HG03159 (cell line): Measurements from ENCODE around the gene CRADD.
"Not testable (repeated sequence)": the region's sequence is repeated elsewhere in the genome, so short reads cannot be mapped to it uniquely, and the experiment has no call there.

Experiments
- ATAC-seq: cut with Tn5 transposase; IDR thresholded peaks from one replicate; pipeline ENCODE4 v1.9.1; 2021; ENCODE audit warnings: mild to moderate bottlenecking, moderate library complexity; ENCODE audit not compliant: unreplicated experiment

CRADD gene

GRCh38 chr12:93705237-93705636 is 28.1 kb downstream of the CRADD start:
- ATAC-seq: no peak

DNA sequence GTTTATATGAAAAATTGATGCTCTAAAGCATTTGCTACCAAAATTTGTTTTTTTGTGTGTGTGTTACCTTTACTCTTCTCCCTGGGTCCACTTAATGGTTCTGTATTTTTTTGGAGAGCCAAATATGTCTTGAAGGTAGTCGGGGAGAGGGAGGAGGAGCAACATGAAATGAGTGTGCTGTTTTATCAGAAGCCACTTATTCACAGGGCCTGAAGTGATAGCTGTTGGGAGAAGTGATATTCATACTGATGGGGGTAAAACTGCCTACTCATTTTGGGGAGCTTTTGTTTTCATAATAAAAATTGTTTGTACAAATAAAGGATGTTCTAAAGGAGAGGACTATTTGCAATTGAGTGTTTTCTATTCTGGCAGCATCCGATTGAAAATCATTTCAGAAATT is 29.2 kb downstream of the CRADD start:
- ATAC-seq: no peak

DNA sequence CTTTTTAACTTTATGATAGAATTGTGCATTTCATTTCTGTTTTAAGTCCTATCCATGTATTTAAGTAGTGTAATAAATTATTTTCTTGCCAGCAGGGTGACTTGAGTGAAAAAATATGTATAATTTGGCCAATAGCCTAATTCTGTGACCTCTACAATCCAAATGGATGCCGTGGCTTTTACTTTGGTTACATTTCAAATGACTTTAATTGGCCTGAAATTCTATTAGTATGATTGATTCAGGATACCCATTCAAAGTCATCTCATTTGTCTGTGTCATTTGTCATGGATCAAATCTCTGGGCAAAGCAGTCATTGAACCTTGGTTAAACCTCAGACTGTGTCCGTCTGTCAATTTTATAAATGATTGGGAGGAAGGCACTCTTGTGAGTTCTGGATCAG is 29.6 kb downstream of the CRADD start:
- ATAC-seq: no peak

GRCh38 chr12:93707836-93708235 is 30.7 kb downstream of the CRADD start:
- no peak for ATAC-seq

GRCh38 chr12:93708952-93709351 is 31.8 kb downstream of the CRADD start:
- ATAC-seq: no peak

DNA sequence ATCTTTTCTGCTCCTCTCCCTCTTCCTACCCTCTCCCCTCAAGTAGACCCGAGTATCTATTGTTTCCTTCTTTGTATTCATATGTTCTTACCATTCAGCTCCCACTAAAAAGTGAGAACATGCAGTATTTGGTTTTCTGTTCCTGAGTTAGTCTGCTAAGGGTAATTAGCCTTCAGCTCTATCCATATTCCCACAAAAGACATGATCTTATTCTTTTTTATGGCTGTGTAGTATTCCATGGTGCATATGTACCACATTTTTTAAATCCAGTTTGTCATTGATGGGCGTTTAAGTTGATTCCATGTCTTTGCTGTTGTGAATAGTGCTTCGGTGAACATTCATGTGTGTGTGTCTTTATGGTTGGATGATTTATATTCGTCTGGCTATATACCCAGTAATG is 32.2 kb downstream of the CRADD start:
- no peak for ATAC-seq

DNA sequence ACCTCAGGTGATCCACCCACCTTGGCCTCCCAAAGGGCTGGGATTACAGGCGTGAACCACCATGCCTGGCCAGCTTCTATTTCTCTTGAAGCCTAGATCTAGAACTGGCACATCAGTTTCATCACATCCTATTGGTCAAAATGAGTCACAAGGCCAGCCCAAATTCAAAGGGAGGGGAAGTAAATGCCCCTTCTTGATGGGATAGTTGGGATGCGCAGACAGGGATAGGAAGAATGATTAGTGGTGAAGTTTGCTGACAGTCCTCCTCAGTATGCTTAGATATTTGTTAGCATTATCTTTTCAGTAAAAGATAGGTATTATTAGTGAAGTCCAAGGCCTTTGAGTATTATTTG is 33.4 kb downstream of the CRADD start:
- ATAC-seq: no peak

DNA sequence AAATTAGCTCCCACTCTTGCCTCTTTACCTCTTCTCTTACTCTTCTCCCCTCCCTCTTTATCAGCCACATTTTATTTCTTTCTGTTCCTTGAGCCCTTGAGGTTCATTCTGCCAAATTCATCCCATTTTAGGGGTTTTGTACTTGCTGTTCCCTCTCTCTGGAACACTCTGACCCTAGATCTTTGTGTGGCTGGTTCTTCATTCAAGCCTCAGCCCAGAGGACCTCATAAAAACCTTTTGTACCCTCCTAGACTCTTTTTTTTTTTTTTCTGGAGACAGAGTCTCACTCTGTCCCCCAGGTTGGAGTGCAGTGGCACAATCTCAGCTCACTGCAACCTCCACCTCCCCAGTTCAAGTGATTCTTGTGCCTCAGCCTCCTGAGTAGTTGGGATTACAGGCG is 34.3 kb downstream of the CRADD start:
- ATAC-seq: not testable (repeated sequence)

GRCh38 chr12:93712200-93712599 is 35.0 kb downstream of the CRADD start:
- no peak for ATAC-seq

GRCh38 chr12:93713060-93713459 is 35.9 kb downstream of the CRADD start:
- no peak for ATAC-seq

- ATAC-seq: no peak
These were observed 36.6 kb downstream of the CRADD start for GRCh38 chr12:93713800-93714199.

- no peak for ATAC-seq
These were observed 37.2 kb downstream of the CRADD start for GRCh38 chr12:93714382-93714781.

DNA sequence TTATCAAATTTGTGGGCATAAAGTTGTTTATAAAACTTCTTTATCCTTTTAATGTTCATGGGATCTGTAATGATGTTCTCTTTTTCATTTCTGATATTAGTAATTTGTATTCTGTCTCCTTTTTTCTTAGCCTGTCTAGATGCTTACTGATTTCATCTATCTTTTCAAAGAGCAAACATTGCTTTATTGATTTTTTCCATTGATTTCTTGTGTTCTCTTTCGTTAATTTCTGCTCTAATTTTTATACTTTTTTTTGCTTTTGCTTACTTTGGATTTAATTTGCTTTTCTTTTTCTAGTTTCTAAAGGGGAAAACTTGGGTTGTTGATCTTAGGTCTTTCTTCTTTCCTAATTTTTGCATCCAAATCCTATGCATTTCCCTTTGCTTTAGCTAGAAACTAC is 42.5 kb downstream of the CRADD start:
- no peak for ATAC-seq

GRCh38 chr12:93720559-93720958 is 43.4 kb downstream of the CRADD start:
- no peak for ATAC-seq

DNA sequence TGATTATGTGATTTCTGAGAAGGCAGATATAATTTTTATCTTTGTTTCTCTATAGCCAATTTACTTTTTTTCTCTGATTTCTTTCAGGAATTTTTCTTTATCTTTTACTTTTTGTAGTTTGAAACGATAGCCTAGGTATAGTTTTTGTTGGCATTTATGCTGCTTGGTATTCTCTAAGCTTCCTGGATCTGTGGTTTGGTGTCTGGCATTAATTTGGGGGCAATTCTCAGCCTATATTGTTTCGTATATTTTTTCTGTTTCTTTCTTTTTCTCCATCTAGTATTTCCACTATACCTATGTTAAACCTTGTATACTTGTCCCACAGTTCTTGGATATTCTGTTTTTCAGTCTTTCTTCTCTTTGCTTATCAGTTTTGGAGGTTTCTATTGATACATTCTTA is 45.0 kb downstream of the CRADD start:
- ATAC-seq: no peak

GRCh38 chr12:93722835-93723567 is 45.8 kb downstream of the CRADD start:
- no peak for ATAC-seq

DNA sequence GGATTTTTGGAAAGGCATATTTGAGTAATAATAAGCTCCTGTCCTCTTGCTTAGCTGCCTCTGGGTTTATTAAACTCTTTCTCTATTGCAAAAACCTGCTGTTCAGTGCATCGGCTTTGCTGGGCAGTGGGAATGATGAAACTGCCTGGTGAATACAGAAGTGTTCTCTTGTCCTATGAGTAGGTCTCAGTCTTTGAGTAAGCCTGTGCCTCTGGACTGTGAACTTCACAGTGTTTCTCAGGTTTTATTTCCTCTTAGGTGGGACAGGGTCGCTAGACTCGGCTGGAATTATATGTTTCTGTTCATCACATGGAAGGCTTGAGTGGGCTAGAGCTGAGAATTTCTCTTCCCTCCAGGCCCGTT is 46.4 kb downstream of the CRADD start:
- ATAC-seq: no peak

DNA sequence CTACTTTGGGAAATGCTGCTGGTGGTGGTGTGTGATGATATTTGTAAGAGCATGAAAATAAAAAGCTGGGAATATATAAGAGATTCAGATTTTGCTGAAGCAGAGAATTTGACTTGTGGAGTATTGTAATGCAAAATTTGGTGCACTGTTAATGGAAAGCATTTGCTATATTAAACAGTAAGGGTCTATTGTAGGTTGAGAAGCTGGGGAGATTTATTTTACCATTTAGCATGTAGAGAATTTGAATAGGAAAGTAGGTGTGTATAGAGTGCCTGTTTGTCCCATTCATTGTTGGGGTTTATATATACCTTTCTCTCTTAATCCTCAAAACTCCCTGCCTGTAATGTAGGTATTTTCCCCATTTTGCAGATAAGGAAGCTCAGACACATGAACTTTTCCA is 48.4 kb downstream of the CRADD start:
- no peak for ATAC-seq

GRCh38 chr12:93727195-93727811 is 50.1 kb downstream of the CRADD start:
- no peak for ATAC-seq

DNA sequence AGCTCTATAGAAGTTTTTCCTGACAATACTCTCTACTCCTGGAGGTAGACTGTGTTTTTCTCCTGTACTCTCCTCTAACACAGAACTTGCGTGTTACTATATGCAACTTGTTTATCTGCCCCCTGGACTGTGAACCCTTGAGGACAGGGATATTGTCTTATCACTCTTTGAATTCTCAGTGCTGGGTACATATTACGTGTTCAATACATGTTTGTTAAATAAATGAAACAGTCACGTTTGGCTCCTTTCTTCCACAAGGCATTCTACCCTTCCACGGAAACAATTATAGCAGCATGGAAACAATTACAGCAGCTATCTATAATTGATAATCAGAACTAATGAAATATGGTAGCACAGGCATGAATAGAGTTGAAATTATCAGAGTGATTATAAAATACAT is 50.7 kb downstream of the CRADD start:
- no peak for ATAC-seq

DNA sequence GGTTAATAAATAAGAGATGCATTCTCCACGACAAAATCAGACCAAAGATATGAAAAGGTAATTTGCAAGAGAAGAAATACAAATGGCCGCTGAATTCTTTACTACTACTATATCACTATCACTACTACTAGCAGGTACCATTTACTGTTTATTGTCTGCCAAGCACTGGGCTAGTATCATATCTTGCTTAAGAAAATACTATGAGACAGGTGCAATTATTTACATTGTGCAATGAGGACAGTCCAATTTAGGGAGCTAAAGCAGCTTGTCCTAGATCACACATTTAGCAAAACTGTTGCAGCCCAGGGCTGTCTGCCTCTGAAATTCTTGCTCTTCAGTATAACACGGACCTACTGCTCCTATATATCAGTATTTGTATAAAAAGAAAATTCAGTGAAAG is 52.8 kb downstream of the CRADD start:
- no peak for ATAC-seq

GRCh38 chr12:93733358-93733757 is 56.2 kb downstream of the CRADD start:
- ATAC-seq: no peak

DNA sequence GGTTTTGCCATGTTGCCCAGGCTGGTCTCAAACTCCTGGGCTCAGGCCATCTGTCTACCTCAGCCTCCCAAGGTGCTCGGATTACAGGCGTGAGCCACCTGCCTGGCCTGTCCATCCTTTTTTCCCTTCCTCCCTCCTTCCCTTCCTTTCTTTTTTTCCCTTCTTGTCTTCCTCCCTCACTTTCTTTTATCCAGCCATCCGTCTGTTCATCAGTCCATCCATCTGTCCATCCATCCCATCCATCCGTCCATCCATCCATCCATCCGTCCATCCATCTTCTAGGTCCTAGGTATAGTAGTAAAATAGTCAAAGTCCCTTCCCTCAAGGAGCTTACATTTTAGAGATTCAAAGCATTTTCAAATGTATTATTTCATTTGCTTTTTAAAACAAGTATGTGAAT is 56.8 kb downstream of the CRADD start:
- no peak for ATAC-seq
